Cardiac fibroblast (primary cell): ENCODE measurements around the gene PPM1B.

ENCODE experiments used
- DNase-seq, 2 donors: peaks; one replicate each; pipeline versions ENCODE4 v3.0.0 to v3.0.0-alpha.2; 2010; ENCODE audit warnings: low read depth in 2 of 2
- H3K4me3 ChIP-seq, 2 donors: replicated peaks in 1 of 2; 1 replicate in 1 of 2; 2 replicates in 1 of 2; pipeline ENCODE4 v1.5.1; 2011; ENCODE audit warnings: low read depth in 2 of 2, low read length in 2 of 2, mild to moderate bottlenecking in 2 of 2, moderate library complexity in 1 of 2
- CTCF ChIP-seq: IDR thresholded peaks from one replicate; pipeline ENCODE4 v1.5.1; 2011; ENCODE audit warnings: low read depth, mild to moderate bottlenecking, low read length, inconsistent platforms

Gene PPM1B

DNA sequence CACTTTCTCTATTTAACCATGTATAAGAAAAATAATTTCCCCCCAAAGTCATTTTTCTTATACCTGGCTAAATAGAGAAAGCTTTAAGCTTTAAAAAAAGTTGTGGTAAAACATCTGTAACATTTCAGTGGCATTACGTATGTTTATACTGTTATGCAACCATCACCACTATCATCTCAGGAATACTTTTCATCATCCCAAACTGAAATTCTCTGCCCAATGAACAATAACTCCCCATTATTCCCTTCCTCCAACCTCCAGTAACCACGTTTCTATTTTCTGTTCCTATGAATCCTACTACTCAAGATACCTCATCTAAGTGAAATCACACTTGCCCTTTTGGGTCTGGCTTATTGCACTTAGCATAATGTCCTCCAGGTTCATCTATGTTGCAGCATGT, 104.9 kb downstream of the PPM1B start:
- no peak overlapping the region for H3K4me3 ChIP-seq
- no peak for TF ChIP-seq CTCF
- DNase-seq: peak; percentile 26 to 59

DNA sequence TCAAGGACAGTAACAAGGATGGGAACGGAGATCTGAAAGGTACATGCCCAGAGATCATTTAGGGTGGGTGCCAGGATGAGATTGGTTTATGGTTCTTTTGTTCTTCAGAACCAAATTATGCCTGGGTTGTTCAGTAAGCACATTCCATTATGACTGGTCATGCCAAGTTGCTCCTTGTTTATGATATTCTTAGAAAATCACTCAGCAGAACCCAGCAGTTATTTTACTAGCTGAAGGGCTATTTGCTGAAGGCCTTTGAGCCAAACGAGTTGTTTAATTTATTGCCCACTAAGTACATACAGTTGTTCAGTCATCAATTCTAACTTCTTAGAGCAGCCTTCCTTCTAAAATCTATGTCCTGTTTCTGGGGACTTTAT, 107.2 kb downstream of the PPM1B start:
- H3K4me3 ChIP-seq: no peak overlapping the region
- TF ChIP-seq CTCF: no peak
- peak; percentile 26 to 42 for DNase-seq

DNA sequence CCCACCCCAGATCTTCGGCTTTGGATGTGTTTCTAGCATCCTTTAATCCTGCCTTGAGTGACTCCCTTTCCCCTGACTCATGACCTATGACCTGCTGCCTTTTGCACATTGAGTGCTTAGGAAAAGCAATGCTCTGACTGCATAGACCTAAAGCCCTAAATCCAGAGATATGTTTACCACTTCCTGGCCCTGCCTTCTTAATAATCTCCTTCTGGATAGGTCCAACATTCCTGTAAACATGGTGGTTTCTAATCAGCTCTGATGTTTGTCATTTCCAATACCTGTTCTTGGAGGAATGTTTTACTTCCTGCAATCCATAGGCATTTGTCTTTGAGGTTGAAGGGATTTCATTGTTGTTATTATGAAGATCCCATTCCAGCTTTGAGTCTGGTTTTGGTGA, 108.9 kb downstream of the PPM1B start:
- no peak for DNase-seq
- no peak overlapping the region for H3K4me3 ChIP-seq
- TF ChIP-seq CTCF: no peak

GRCh38 chr2:44280869-44281268, 112.2 kb downstream of the PPM1B start:
- DNase-seq: no peak
- TF ChIP-seq CTCF: no peak
- no peak overlapping the region for H3K4me3 ChIP-seq
